ENCODE results near the gene BPHL. TPM values are rescaled to one million over a fixed set of nuclear protein-coding genes. Genes with fewer than 3 reads are reported as not detected.
"Not testable (repeated sequence)": the region's sequence is repeated elsewhere in the genome, so short reads cannot be mapped to it uniquely, and the experiment has no call there.

Gene BPHL
- polyA plus RNA-seq, 5 donors, result 37.7 to 56.1 (median 43.1) TPM

DNA sequence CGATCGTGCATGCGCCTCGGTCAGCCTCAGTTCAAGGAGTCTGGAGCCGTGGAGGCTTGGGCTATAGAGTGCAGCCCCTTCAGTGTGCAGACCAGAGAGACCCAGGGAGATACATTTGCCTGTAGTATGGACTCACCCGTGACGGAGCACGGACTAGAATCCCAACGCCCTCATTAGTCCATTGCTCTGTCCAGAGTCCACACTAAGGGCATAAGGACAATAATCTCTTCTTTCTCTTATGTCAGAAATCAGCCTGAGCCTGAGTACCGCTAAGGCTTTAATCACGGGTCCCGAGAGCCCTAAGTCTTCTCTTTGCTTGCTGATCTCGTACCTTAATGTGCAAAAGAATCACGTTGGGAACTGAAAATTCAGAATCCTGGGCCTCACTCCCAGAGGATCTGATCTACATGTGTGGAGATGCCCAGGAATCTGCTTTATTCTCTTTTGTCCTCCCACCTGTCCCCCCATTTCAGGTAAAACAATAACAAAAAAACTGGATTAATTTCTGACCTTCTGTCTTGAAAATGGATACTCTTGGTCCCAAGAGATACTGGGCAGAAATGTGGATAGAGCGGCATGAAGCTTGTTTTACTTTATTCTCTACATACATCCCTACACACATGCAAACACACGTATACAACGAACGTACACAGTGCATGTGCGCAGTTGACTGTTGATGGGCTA lies 671 bp downstream of the BPHL start:
- peak in 1 of 2 donors; percentile 33 for DNase-seq

DNA sequence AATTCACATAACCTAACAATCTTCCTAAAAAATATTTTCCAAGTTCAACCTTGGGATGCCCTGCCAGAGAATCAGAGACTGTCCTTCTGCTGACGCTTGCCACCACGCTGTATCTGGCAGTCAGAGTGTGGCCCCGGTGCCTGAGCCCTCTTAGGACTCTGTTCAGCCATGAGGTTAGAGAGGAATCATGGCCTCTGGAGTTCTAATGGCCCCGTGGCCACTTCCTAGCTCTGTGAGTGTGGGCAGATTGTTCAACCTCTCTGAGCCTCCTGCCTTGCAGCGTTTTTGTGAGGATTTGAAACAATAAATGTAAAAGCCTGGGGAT lies 2.2 kb downstream of the BPHL start:
- DNase-seq, result no peak

DNA sequence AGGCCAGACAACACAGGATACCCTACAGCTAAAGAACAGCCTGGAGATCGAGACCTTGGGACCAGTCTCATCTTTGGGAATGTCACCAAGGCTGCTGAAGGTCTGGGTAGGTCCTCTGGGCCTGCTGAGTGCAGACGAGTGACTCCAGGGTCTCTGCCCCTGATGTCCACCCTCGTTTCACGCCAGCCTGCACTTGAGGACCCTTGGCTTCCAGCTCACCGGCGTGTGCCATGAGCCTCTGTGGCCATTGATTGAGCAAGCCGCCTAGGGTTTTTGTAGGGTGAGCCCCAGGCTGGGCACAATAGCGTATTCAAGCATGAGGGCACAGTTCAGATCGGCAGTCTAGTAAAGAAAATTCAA lies 4.3 kb downstream of the BPHL start:
- no peak for DNase-seq

DNA sequence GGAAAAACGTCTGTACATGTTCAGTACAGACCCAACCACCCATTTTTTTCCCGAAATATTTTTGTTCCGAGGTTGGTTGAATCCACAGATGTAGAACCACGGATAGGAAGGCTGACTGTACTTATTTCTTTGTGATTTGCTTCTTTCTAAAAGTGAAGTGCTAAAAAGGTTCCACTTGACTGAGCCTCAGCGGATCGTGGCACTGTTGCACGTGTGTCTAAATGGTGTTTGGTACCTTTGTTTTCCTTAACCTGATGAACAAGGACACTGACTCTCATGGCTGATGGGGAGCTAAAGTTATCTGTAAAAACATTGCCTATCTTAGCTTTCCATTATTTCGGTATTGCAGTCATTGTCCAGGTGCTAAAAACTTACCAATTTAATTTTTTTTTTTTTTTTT lies 6.2 kb downstream of the BPHL start:
- DNase-seq, result no peak

DNA sequence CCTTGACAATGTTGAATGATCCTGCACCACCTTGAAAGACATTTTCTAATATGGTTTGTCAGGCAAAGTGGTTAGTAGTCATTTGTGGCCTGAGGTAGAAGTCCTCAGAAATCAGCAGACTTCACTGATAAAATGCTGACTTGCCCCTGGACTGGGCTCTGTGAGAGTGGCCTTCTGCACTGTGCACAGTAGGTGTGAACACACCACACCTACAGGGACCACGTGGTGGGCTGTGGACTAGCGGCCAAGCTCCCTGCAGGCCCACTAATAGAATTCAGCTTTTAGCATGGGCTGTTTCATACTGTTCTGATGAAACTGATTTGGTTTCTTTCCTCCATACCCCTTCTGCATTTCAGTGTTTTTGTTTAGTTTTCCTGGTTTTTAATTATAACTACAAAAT lies 7.3 kb downstream of the BPHL start:
- DNase-seq, result no peak

DNA sequence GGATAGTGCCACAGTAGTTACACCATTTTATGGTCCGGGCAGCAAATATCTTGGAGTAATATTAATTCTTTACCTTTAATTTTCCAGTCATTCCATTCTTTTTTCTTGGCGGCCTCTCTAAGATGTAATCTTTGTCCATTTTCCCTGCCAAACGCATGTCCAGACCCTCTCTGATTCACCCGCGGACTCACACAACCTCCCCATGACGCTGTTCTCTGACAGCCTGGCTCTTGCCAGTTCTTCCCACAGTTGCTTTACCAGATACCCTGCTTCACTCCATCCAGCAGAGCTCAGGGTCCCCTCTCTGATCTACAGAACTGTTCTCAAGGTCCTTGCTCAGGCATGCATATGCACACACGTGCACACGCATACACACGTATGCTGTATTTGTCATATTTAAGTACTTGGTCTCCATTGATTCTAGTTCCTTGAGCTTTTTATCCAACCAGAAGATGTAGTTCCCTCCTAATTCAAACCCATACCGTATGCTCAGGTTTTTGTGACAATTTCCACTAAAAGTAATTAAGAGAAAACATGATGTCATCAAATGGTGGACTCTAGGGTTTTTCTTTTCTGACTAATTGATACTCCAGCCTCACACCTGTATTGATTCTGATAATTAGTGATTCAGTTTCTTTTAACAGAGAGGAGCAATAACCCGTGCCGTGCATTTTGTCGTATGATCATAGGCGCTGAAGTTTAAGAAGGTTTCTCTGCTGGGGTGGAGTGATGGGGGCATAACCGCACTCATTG lies 10.0 kb downstream of the BPHL start:
- no peak for DNase-seq

DNA sequence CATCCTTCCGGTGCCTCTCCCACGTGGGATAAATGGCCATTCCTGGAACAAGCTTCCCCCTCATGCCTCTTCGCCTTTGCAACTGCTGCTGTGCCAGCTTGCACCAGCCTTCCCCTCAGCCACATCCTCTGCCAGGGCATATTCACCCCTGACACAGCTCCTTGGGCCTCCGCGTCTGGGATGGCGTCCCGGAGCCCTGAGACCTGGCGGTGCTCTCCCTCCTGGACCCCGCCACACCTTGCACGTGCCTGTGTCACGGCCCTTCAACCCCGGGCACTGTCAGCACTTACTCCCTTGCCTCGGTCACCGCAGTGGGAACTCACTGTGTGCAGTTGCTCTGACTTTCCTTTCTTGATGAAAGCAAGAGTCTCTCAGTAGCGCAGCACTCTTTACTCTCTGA lies 13.2 kb downstream of the BPHL start:
- DNase-seq, result no peak

DNA sequence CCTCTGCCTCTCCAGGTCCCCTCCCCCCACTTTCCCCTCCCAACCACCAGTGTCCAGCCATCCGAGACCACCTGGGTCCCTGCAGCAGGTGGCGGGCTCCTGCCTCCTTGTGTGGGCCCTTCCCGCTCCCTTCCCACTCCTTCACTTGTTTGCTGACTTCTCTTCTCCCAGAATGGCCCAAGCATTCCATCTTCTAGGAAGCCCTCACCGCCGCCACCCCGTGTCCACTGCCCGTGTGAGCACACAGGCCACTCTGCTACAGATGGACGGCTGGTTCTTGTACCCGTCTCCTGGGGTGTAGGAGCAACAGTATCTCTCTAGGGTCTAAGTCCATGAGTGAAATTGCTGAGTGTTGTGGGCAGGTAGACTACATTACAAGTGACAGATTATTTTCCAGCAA lies 15.0 kb downstream of the BPHL start:
- no peak for DNase-seq

DNA sequence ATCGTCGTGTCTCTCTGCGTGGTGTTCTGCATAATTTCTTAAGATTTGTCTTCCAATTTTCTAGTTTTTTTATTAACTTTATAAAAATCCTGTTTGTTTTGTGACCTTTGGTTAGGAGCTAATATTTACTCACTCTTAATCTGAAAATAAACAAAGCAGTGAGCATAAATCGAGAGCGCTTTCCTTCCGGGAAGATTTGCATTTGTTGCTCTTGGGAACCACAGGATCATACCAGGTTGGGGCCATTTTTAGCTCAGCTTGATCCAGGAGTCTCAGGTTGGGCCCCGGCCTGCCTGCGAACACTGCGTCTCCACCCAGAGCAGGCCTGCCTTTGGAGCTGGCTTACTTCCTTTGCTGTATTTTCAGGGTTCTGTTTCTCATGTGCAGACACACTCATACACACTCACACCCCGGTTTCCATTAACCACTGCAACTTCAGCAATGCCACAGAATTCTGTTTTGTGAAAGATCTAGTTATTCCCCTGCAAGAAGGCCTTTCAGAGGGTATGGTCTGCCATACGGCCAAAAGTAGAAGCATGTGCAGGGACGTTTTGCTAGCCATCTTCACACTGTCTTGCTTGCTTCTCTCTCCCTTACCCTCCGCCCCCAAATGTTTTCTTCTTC lies 17.3 kb downstream of the BPHL start:
- no peak for DNase-seq

DNA sequence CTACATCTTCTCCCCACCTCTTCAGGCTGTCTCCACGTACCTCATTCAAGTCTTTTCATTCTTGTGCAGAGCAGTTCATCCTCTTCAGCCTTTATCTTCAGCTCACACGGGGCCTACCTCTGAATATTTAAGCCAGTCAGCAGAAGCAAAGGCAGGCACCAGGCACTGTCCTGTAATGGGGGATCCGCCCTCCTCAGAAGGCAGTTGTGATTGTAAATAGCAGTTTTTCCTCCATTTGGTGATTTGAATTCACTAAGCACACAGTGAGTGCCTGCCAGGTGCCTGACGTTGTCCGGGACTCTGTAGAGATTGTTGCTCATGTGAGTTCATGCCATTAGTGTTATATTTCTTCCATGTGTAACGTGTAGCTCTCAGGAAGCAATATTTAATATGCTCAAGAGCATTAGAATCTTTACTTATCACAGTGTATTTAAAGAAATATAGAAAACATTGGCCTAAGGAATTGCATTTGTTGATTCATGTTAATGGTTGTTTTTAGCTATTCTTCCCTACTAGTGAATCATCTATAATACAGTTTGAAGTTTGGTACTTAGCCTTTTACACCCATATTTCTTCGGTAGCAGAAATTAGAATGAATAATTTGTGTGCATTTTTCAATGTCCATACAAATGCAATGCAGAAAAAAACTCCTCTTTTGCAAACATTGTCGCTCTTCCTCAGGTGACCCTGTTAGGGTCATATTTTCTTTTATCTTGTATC lies 17.9 kb downstream of the BPHL start:
- no peak for DNase-seq

DNA sequence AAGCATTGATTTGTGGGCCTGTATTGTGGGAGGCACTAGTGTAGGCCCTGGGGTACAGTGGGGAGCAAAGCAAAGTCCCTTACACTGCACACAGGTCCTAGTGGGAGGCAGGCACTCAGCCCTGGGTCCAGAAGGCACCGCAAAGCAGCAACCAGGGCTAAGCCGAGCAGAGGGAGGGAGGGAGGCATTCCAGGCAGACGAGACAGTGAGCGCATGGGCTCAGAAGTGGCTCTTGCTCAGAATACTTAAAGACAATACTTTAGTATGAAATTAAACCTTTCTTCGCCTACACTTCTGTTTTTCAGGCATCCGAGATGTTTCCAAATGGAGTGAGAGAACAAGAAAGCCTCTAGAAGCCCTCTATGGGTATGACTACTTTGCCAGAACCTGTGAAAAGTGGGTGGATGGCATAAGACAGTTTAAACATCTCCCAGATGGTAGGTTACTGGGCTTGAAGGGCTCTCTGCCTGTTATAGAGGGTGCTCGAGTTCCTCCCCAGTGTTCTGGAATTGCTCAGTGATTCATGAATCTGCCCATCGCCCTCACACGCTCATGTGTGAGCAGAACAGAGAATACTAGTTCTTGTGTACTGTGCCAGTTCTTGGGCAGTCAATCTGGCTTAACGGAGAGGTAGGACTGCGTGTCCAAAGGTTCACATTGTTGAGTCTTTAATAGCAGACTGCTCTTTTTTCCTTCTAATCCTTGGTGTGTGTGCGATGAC lies 18.7 kb downstream of the BPHL start:
- no peak for DNase-seq

DNA sequence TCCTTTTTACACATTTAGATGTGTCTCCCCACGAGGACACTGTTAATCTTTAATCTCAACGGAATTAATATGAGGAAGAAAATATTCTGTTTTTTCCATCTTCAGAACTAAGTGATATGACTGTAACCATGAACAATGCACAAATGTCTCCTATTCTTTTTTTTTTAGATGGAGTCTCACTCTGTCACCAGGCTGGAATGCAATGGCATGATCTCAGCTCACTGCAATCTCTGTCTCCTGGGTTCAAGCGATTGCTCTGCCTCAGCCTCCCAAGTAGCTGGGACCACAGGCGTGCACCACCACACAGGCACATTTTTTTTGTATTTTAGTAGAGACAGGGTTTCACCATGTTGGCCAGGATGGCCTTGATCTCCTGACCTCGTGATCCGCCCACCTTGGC lies 19.4 kb downstream of the BPHL start:
- not testable (repeated sequence) for DNase-seq

DNA sequence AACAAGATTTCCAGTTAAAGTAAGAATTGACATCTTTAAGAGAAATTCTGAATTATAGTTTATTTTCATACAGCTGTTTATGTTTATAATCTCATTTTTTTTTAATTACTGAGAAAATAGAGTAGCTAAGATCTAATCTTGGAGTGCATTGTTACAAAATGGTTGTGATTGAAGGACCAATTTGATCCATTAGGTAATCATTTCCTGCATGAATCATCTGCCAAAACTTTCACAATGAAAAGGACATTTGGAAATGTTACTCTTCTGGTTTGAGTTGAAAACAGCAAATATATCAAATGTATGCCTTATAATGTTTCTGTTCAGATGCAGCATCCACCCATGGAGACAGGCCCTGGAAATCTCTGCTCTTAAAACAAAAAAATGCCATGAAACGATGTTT lies 19.8 kb downstream of the BPHL start:
- no peak for DNase-seq

DNA sequence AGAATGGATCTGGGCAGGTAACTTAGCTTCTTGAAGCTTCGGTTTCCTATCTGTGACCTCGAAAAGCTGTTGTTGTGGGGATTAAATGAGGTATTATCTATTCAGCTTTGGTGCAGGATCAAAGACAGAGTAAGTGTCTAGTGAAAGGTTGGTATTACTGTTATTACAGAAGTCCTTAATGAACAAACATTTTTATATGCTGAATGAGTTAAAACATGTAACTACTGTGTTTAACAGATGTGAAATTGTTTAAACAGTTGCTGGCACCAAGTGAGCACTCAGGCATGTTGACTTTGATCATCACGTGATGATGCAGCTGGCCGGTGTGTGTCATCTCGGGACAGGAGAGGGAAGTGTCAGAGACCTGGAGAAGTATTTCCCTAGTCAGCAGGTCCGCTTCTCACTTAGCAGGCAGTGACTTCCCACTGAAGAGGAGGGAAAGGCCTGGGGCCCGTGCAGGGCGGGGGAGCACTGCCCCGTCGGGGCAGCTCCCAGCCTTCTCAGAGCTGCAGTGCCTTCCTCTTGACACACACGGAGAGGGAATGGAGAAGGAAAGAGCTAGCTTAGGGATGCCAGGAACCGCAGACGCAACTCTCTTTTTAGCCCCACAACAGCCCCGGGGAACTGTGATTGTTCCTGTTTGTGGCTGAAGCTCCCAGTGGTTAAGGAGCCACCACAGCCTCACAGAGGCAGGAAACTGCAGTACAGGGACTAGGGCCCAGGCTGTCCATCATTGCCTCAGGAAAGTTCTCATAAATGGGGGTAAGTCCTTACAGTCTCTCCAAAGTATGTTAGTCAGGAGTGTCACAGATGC lies 20.8 kb downstream of the BPHL start:
- DNase-seq, result no peak

DNA sequence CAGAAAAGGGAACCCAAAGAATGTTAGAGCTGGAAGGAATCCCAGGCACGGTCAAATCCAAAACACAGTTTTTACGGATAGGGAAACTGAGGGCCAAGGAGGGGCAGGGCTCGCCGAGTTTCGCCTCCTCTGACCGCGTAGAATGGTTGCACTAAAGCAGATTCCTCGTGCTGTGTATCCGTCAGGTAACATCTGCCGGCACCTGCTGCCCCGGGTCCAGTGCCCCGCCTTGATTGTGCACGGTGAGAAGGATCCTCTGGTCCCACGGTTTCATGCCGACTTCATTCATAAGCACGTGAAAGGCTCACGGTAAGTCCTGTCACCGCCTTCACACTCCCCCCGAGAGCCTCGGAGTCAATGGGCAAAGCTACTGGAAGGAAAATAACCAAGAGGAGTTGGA lies 21.7 kb downstream of the BPHL start:
- DNase-seq, result no peak

DNA sequence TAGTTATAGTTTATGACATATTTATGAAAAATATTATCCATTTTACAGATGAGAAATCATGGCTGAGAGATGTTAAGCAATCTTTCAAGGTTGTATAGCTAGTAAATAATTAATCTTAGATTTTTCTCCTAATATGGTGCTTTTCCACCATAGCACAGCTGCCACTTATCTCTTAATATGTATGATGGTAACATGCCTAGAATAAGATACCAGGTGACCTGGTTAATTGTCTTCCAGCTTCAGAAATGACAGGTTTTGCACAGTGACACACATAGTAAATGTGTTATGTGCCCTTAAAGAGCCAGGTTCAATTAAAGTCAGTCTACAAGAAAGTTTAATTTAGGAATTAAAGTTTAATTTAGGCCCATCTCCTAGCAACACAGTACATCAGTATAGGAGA lies 24.0 kb downstream of the BPHL start:
- no peak for DNase-seq

DNA sequence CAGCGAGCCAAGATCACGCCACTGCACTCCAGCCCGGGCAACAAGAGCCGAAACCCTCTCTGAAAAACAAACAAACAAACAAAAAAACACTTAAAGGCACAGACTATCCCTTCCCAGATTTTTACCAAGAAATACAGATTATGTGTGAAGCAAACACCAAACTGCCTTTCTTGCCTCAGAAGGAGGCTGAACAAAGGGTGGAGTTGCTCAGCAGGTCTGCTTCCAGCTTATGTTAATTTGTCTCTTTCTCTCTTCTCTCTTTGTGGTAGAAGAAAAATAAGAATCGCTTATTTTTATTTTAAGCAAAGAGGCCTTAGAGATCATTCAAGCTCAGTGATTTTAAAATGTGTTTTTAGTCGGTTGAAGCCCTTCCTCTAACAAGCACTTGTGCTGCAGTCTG lies 24.6 kb downstream of the BPHL start:
- DNase-seq, result no peak

DNA sequence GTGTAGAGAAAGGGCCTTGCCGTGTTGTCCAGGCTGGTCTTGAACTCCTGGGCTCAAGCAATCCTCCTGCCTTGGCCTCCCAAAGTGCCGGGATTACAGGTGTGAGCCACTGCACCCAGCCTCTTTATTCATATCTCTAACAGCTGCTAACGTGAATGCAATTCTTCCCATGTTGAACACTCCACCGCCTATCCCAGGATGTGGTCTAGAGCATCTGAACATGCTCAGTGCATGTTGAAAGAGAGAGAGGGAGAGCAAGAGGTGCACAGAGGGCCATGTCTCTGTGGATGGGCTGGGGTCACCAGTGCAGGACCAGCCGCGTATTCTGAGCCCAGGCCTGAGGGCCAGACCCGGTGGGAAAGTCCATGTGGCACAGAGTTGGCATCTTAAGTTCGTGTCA lies 26.1 kb downstream of the BPHL start:
- no peak for DNase-seq

DNA sequence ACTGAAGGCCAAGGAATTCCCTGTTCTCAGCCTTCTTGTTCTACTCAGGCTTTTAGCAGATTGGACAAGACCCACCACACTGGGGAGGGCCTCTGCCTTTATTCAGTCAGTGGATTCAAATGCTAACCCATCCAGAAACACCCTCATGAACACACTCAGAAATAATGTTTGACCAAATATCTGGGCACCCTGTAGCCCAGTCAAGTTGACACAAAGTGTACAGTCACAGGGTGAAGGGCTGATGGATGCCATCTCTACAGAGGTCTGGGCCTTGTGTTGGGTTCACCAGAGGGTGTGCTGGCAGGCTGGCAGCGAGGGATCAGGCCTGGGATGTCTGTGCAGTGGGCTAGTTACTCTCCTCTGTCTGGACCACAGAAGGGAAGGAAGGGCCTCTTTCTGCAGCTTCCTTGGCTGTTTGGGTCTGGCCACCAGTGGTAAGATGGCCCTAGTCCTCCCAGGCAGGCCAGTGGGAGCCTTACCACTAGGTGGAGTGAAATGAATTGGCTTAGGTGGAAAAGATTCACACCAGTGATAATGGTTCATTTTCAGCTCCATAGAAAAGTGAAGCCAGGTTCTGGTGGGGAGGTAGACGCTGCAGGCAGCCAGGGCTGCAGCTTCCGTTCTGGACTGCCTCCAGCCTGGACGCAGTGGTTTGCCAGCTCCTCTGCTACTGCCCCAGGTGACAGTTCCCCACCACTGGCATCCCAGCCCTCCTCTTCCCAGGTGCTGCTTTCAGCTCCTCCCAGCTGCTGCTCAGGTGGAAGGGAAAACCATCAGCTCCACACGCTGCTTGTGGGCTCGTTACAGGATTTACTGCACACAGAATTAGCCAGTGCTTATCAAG lies 29.6 kb downstream of the BPHL start:
- no peak for DNase-seq

DNA sequence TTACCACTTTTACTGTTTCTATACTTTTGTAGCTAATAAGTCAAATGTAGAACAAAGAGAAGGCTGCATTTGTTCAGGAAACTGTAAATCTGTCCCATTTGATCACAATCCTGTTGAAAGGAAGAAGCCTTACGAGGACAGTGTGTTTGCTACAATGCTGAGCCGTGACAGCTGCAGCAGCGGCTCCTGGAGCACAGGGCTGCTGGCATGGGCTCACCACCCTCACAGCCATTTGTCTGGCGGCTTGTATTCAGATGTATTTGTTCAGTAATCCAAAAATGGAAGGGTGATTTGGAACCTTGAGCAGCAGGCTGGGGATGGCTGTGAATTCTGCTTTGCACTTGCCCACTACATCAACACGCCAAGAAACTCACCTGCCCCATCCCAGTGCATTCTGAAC lies 33.2 kb downstream of the BPHL start:
- DNase-seq, result no peak

Measured in right lung (tissue), 5 donors.